Measurements from ENCODE around the gene C22orf42.

DNA sequence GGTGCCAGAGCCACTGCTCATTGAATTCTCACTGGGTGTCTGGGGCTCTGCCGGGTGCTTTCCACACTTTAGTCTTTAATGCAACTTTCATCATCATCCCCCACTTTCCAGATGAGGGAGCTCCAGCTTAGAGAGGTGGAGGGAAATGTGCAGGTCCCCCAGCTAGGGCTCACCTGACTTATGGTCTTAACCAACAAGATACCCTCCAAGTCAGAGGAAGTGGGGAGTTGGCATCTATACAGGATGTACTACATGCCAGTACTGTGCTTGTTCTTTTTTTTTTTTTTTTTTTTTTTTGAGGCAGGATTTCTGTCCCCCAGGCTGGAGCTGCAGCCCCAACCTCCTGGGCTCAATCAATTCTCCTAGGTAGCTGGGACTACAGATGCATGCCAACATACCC lies 26.3 kb downstream of the C22orf42 start:
- TF ChIP-seq CTCF (optimal IDR thresholded peaks at IDR 0.05 in 1 of 3, IDR thresholded peaks at IDR 0.05 in 1 of 3, conservative IDR thresholded peaks at IDR 0.05 in 1 of 3; ENCODE audit: extremely low read depth in 1 of 3, insufficient read depth in 2 of 3, low read length in 3 of 3) (no peak), EZH2 (IDR thresholded peaks at IDR 0.05; ENCODE audit: low read length) (no peak)

All from keratinocyte (primary cell).